ENCODE measurements around the gene ZSCAN2. TPM values are rescaled to one million over a fixed set of nuclear protein-coding genes. Genes with fewer than 3 reads are reported as not detected.

Gene ZSCAN2
- total and polyA plus RNA-seq, 10 of the 15 experiments (the other 5 are each of a cell fraction or from before 2014, with no cell fraction given) = 2.7 to 13.2 (median 8.6) TPM

- TF ChIP-seq PRDM15 (CRISPR knock-in tag; IDR thresholded peaks at IDR 0.05) (no peak), RFX5 (IDR thresholded peaks at IDR 0.05; ENCODE audit: low read depth, low read length) (no peak), IRF5 (IDR thresholded peaks at IDR 0.05; ENCODE audit: borderline replicate concordance) (no peak), SIX5 (IDR thresholded peaks at IDR 0.05; ENCODE audit: low read depth, low read length, severe bottlenecking) (peak; percentile 78), ZNF622 (IDR thresholded peaks at IDR 0.05) (no peak), IKZF1 (conservative IDR thresholded peaks at IDR 0.05) (peak; percentile 87), POLR2AphosphoS5 (IDR thresholded peaks at IDR 0.05; ENCODE audit: low read length) (peak; percentile 65), EZH2 (IDR thresholded peaks at IDR 0.05; ENCODE audit: borderline replicate concordance, control insufficient read depth, low read depth, low read length) (no peak), TBL1XR1 (IDR thresholded peaks at IDR 0.05; ENCODE audit: low read depth, low read length) (no peak), RBBP5 (conservative IDR thresholded peaks at IDR 0.05) (no peak), NFYB (IDR thresholded peaks at IDR 0.05; ENCODE audit: insufficient read depth, low read depth, low read length) (peak; percentile 87), CTCF (IDR thresholded peaks at IDR 0.05 in 2 of 3, conservative IDR thresholded peaks at IDR 0.05 in 1 of 3; ENCODE audit: control insufficient read depth in 2 of 3, extremely low read depth in 1 of 3, insufficient read depth in 1 of 3, low read depth in 3 of 3, low read length in 3 of 3) (no peak), MTA3 (IDR thresholded peaks at IDR 0.05; ENCODE audit: borderline replicate concordance, low read length) (no peak), PKNOX1 (IDR thresholded peaks at IDR 0.05) (no peak; the same call in 1 of the 2 replicates), ZNF687 (IDR thresholded peaks at IDR 0.05) (no peak), RAD51 (IDR thresholded peaks at IDR 0.05) (no peak)
Measured at GRCh38 chr15:84600687-84601554, at the start of gene ZSCAN2 (continued).

Data from GM12878 (cell line).